ENCODE results near the gene ZBTB21. TPM values are rescaled to one million over a fixed set of nuclear protein-coding genes. Genes with fewer than 3 reads are reported as not detected.

ZBTB21 gene
- total and polyA plus RNA-seq, 7 donors = 0.49 to 8.8 (median 4.5) TPM

GRCh38 chr21:42057851-42058437 is 47.8 kb upstream of the ZBTB21 start:
- DNase-seq (no peak), ATAC-seq (no peak)
- H3K27me3 ChIP-seq (ENCODE audit: insufficient read depth in 3 of 3, low read length in 2 of 3) = peaks cover 0 to 11% (median 2%) of the 10 kb centered on the region in 3 donors
- intact Hi-C loops (cut with DNase I) = loop anchor here in 1 of 2 donors (10.0 kb wide), 1 partner anchor 57 kb away; no protein-coding TSS in a partner anchor
- H3K36me3 ChIP-seq (ENCODE audit: insufficient read depth in 1 of 2, low read depth in 1 of 2) = no peaks in the 10 kb centered on the region
- no peak overlapping the region for H3K27ac ChIP-seq
- H3K4me1 ChIP-seq = peaks cover 3% of the 10 kb centered on the region
- H3K4me3 ChIP-seq = no peak overlapping the region
- no peak for TF ChIP-seq CTCF (IDR thresholded peaks at IDR 0.05)
- WGBS, 3 donors = 40 to 46% (median 41%) methylated on average over 11 of the region's 11 CpGs
- no peaks in the 10 kb centered on the region for H3K9me3 ChIP-seq

- Histone ChIP-seq H3K36me3 (ENCODE audit: insufficient read depth in 1 of 2, low read depth in 1 of 2) (no peaks in the 10 kb centered on the region), H3K27ac (no peak overlapping the region), H3K4me3 (no peak overlapping the region), H3K27me3 (ENCODE audit: insufficient read depth in 3 of 3, low read length in 2 of 3) (peaks cover 0 to 5% (median under 1%) of the 10 kb centered on the region in 3 donors), H3K4me1 (peaks cover 3% of the 10 kb centered on the region), H3K9me3 (no peaks in the 10 kb centered on the region)
- peak in 1 of 2 donors; percentile 50 for DNase-seq
- 42 to 46% (median 46%) methylated on average over 17 of the region's 17 CpGs for WGBS, 3 donors
- no peak for ATAC-seq
- TF ChIP-seq CTCF (IDR thresholded peaks at IDR 0.05) = no peak
- intact Hi-C loops (cut with DNase I) = loop anchor here in 1 of 2 donors (10.0 kb wide), 1 partner anchor 58 kb away; no protein-coding TSS in a partner anchor
Measured at GRCh38 chr21:42056996-42057689, 47.0 kb upstream of the ZBTB21 start.

GRCh38 chr21:42056468-42056867 is 46.3 kb upstream of the ZBTB21 start:
- Histone ChIP-seq H3K4me1 (peaks cover 3% of the 10 kb centered on the region), H3K4me3 (no peak overlapping the region), H3K27me3 (ENCODE audit: insufficient read depth in 3 of 3, low read length in 2 of 3) (no peaks in the 10 kb centered on the region), H3K9me3 (no peaks in the 10 kb centered on the region), H3K27ac (no peak overlapping the region), H3K36me3 (ENCODE audit: insufficient read depth in 1 of 2, low read depth in 1 of 2) (no peaks in the 10 kb centered on the region)
- ATAC-seq (no peak), DNase-seq (no peak)
- whole genome bisulfite sequencing, 3 donors = 66 to 77% (median 67%) methylated on average over 11 of the region's 11 CpGs
- TF ChIP-seq CTCF (IDR thresholded peaks at IDR 0.05) = no peak
- intact Hi-C loops (cut with DNase I) = loop anchor here in 1 of 2 donors (10.0 kb wide), 1 partner anchor 58 kb away; no protein-coding TSS in a partner anchor

- Histone ChIP-seq H3K4me3 (no peak overlapping the region), H3K4me1 (peaks cover 3% of the 10 kb centered on the region), H3K27me3 (ENCODE audit: insufficient read depth in 3 of 3, low read length in 2 of 3) (no peaks in the 10 kb centered on the region), H3K27ac (no peak overlapping the region), H3K9me3 (no peaks in the 10 kb centered on the region), H3K36me3 (ENCODE audit: insufficient read depth in 1 of 2, low read depth in 1 of 2) (no peaks in the 10 kb centered on the region)
- no peak for DNase-seq
- TF ChIP-seq CTCF (IDR thresholded peaks at IDR 0.05) = no peak
- ATAC-seq = no peak
- intact Hi-C loops (cut with DNase I) = loop anchor here in 1 of 2 donors (10.0 kb wide), 1 partner anchor 59 kb away; no protein-coding TSS in a partner anchor
- 85 to 97% (median 91%) methylated on average over 9 of the region's 9 CpGs for WGBS, 3 donors
Measured at GRCh38 chr21:42055425-42055824, 45.3 kb upstream of the ZBTB21 start.

Measured in psoas muscle (tissue), 8 donors.